ENCODE measurements around the gene CHD3. TPM values are rescaled to one million over a fixed set of nuclear protein-coding genes. Genes with fewer than 3 reads are reported as not detected.

CHD3 gene
- total and polyA plus RNA-seq, 2 donors (not counting 3 experiments of a cell fraction or from before 2014, with no cell fraction given): 102 to 185 TPM

DNA sequence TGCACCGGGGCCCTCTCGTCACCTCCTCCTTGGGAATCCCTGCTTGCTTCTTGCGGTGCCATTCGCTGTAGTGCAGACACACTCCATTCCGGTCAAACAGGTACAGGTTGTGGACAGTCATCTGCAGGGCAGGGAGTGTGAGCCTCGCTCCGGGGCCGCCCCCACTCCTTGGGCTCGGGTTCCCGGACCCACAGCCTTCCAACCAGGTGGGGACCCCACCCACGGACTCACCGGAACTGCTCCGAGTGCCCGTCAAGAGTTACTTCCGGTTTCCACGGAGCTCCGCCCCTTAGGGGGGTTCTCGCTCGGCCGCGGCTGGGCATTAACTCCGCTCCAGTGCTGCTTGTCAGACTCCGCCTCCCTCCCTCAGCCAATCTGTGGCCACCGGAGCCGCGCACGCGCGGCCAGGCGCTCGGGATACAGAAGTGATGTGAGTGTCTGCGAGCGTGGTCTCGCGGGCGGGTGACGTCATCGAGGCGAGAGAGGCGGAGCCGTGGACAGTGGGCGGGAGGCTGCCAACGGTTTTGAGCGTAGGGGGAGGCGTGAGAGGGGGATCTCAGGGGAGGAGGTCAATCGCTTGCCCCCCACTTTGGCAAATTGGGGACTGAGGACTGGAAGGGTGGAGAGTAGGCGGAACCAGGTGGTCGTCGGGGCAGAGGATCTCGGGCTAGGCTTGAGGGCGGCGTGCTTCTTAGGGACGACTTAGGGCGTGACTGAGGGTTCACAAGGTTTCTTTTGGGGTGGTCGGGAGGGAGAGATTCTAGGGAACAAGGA, 43.3 kb downstream of the CHD3 start, which contains the start of the genes CNTROB and TRAPPC1:
TSS of gene CNTROB (plus strand) at position 498 of the 774 bp plus-strand sequence. CDS start 874 bp downstream, outside the sequence.
TSS of gene TRAPPC1 (minus strand) at position 238 of the 774 bp plus-strand sequence. CDS start at position 121, 117 bp downstream.
- peak within 1 kb of the TSS; percentile 99 for H3K4me2 ChIP-seq (ENCODE audit: insufficient read depth, low read length)
- no peaks in the 10 kb centered on the region for H3K9me1 ChIP-seq (replicated peaks; ENCODE audit: control insufficient read depth, extremely low read depth, insufficient read depth, low read length)
- H3K4me3 ChIP-seq (replicated peaks in 1 of 3; ENCODE audit: insufficient read depth in 1 of 3, low read depth in 1 of 3, low read length in 3 of 3): peak within 1 kb of the TSS; percentile 74 to 98 (median 96)
- peak within 1 kb of the TSS; percentile 87 for H3K9ac ChIP-seq (replicated peaks; ENCODE audit: extremely low read depth, insufficient read depth, low read length)
- FAIRE-seq (peak; percentile 98), DNase-seq (ENCODE audit: low read depth, low spot score) (peak; percentile 99)
- no peaks in the 10 kb centered on the region for H3K9me3 ChIP-seq (replicated peaks; ENCODE audit: control insufficient read depth, insufficient read depth, low read length)
- peaks cover 34% of the 10 kb centered on the region for H3K79me2 ChIP-seq (ENCODE audit: control insufficient read depth, insufficient read depth, low read length)
- H3K4me1 ChIP-seq (ENCODE audit: control insufficient read depth, extremely low read depth, insufficient read depth, low read length): peaks cover 23% of the 10 kb centered on the region
- peaks cover 2 to 6% of the 10 kb centered on the region in 2 experiments for H3K36me3 ChIP-seq (ENCODE audit: control insufficient read depth in 2 of 2, extremely low read depth in 1 of 2, insufficient read depth in 2 of 2, low read length in 2 of 2)
- dilution Hi-C loops (cut with MboI; ENCODE audit: extremely low pct_ligation_motif_present, low sequenced_read_pairs) (no loop called here), intact Hi-C loops (cut with micrococcal nuclease) (loop anchor here (1.0 kb wide), 2 partner anchors 45 to 75 kb away; partner anchors contain the start of gene NAA38)
- no peaks in the 10 kb centered on the region for H3K27me3 ChIP-seq (ENCODE audit: control insufficient read depth in 2 of 2, insufficient read depth in 2 of 2, low read length in 2 of 2)
- H2AFZ ChIP-seq (ENCODE audit: low read depth, low read length): peak within 1 kb of the TSS; percentile 91
- ChIA-PET CTCF (interaction anchor here (0.6 to 4.2 kb wide), 12 partner anchors 14 to 188 kb away, joined by 3 to 42 read pairs (median 8); partner anchors contain the start of gene NAA38), POLR2A (no interaction called here)
- H4K20me1 ChIP-seq (replicated peaks; ENCODE audit: control insufficient read depth, extremely low read depth, insufficient read depth, low read length): no peaks in the 10 kb centered on the region
- TF ChIP-seq, protein P1, sequence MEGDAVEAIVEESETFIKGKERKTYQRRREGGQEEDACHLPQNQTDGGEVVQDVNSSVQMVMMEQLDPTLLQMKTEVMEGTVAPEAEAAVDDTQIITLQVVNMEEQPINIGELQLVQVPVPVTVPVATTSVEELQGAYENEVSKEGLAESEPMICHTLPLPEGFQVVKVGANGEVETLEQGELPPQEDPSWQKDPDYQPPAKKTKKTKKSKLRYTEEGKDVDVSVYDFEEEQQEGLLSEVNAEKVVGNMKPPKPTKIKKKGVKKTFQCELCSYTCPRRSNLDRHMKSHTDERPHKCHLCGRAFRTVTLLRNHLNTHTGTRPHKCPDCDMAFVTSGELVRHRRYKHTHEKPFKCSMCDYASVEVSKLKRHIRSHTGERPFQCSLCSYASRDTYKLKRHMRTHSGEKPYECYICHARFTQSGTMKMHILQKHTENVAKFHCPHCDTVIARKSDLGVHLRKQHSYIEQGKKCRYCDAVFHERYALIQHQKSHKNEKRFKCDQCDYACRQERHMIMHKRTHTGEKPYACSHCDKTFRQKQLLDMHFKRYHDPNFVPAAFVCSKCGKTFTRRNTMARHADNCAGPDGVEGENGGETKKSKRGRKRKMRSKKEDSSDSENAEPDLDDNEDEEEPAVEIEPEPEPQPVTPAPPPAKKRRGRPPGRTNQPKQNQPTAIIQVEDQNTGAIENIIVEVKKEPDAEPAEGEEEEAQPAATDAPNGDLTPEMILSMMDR (IDR thresholded peaks at IDR 0.05; ENCODE audit: extremely low read depth in 1 of 2, insufficient read depth in 1 of 2, low read depth in 1 of 2, low read length in 2 of 2): no peak
- no peak for TF ChIP-seq EZH2 (IDR thresholded peaks at IDR 0.05; ENCODE audit: borderline replicate concordance, low read depth, low read length, severe bottlenecking)
- peak; percentile 92 for TF ChIP-seq JUN (IDR thresholded peaks at IDR 0.05; ENCODE audit: borderline replicate concordance, insufficient read depth, insufficient read length, low read depth)
- TF ChIP-seq POLR2AphosphoS5 (IDR thresholded peaks at IDR 0.05; ENCODE audit: insufficient read depth, low read depth, low read length): peak; percentile 34
- TF ChIP-seq FOS (IDR thresholded peaks at IDR 0.05; ENCODE audit: borderline replicate concordance, insufficient read depth, low read length): peak; percentile 43
- TF ChIP-seq GATA2 (IDR thresholded peaks at IDR 0.05; ENCODE audit: insufficient read depth, insufficient read length, low read depth, low read length): no peak
- TF ChIP-seq, protein P2, sequence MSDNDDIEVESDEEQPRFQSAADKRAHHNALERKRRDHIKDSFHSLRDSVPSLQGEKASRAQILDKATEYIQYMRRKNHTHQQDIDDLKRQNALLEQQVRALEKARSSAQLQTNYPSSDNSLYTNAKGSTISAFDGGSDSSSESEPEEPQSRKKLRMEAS (IDR thresholded peaks at IDR 0.05; ENCODE audit: insufficient read depth, insufficient read length): no peak
- no peak for TF ChIP-seq POLR2A (IDR thresholded peaks at IDR 0.05; ENCODE audit: low read depth, low read length)
- TF ChIP-seq MYC (IDR thresholded peaks at IDR 0.05; ENCODE audit: low read depth, low read length): no peak
- H3K27ac ChIP-seq (ENCODE audit: insufficient read depth, low read depth, low read length): peak within 1 kb of the TSS; percentile 66
- no TSS peak for BruUV-seq (replicated peaks)
